ENCODE data around the gene DLG5.
A peak's percentile ranks its signal among the peaks of the same experiment; 100 is the strongest.

Gene DLG5

GRCh38 chr10:77969114-77969513 lies 42.6 kb upstream of the DLG5 start:
- Histone ChIP-seq H3K9me3 (peaks cover 8% of the 10 kb centered on the region), H4K20me1 (no peaks in the 10 kb centered on the region), H3K9ac (no peak overlapping the region), H3K36me3 (no peaks in the 10 kb centered on the region), H3K4me1 (peaks cover 27% of the 10 kb centered on the region), H3K4me2 (no peak overlapping the region), H3K4me3 (no peak overlapping the region), H3K27me3 (no peaks in the 10 kb centered on the region), H3K27ac (no peak overlapping the region)
- TF ChIP-seq Cebpa-rat (IDR thresholded peaks at IDR 0.05) = no peak

- Histone ChIP-seq H3K4me2 (peak overlapping the region; percentile 43), H3K9ac (no peak overlapping the region), H3K36me3 (no peaks in the 10 kb centered on the region), H3K9me3 (peaks cover 17% of the 10 kb centered on the region), H3K4me1 (peaks cover 27% of the 10 kb centered on the region), H3K4me3 (no peak overlapping the region), H3K27me3 (no peaks in the 10 kb centered on the region), H4K20me1 (no peaks in the 10 kb centered on the region), H3K27ac (no peak overlapping the region)
- no peak for TF ChIP-seq Cebpa-rat (IDR thresholded peaks at IDR 0.05)
Observed at GRCh38 chr10:77967611-77968022, 41.1 kb upstream of the DLG5 start.

GRCh38 chr10:77965294-77965693 lies 38.7 kb upstream of the DLG5 start:
- H3K27ac ChIP-seq = no peak overlapping the region
- H3K4me1 ChIP-seq = peaks cover 17% of the 10 kb centered on the region
- no peaks in the 10 kb centered on the region for H3K36me3 ChIP-seq
- TF ChIP-seq Cebpa-rat (IDR thresholded peaks at IDR 0.05) = no peak
- no peak overlapping the region for H3K4me3 ChIP-seq
- no peaks in the 10 kb centered on the region for H3K27me3 ChIP-seq
- peaks cover 17% of the 10 kb centered on the region for H3K9me3 ChIP-seq
- no peak overlapping the region for H3K4me2 ChIP-seq
- H3K9ac ChIP-seq = no peak overlapping the region
- no peaks in the 10 kb centered on the region for H4K20me1 ChIP-seq

GRCh38 chr10:77964811-77965210 lies 38.3 kb upstream of the DLG5 start:
- Histone ChIP-seq H4K20me1 (no peaks in the 10 kb centered on the region), H3K9me3 (peaks cover 17% of the 10 kb centered on the region)
- no peak for TF ChIP-seq Cebpa-rat (IDR thresholded peaks at IDR 0.05)

GRCh38 chr10:77963901-77964300 lies 37.3 kb upstream of the DLG5 start:
- Histone ChIP-seq H3K4me1 (peaks cover 17% of the 10 kb centered on the region), H3K4me3 (no peak overlapping the region), H3K36me3 (no peaks in the 10 kb centered on the region), H3K9ac (no peak overlapping the region), H3K9me3 (peaks cover 23% of the 10 kb centered on the region), H3K27ac (no peak overlapping the region), H4K20me1 (no peaks in the 10 kb centered on the region), H3K27me3 (no peaks in the 10 kb centered on the region), H3K4me2 (no peak overlapping the region)
- no peak for TF ChIP-seq Cebpa-rat (IDR thresholded peaks at IDR 0.05)

More at GRCh38 chr10:77964811-77965210, 38.3 kb upstream of the DLG5 start:
- no peaks in the 10 kb centered on the region for H3K36me3 ChIP-seq
- no peak overlapping the region for H3K9ac ChIP-seq
- H3K4me1 ChIP-seq = peaks cover 17% of the 10 kb centered on the region
- no peak overlapping the region for H3K27ac ChIP-seq
- no peak overlapping the region for H3K4me2 ChIP-seq
- H3K27me3 ChIP-seq = no peaks in the 10 kb centered on the region
- no peak overlapping the region for H3K4me3 ChIP-seq

GRCh38 chr10:77962350-77963146 lies 36.0 kb upstream of the DLG5 start:
- H3K36me3 ChIP-seq = no peaks in the 10 kb centered on the region
- no peak overlapping the region for H3K4me3 ChIP-seq
- H3K27me3 ChIP-seq = no peaks in the 10 kb centered on the region
- no peak overlapping the region for H3K4me2 ChIP-seq
- peaks cover 23% of the 10 kb centered on the region for H3K9me3 ChIP-seq
- H4K20me1 ChIP-seq = no peaks in the 10 kb centered on the region
- no peak overlapping the region for H3K9ac ChIP-seq
- H3K27ac ChIP-seq = no peak overlapping the region
- no peak for TF ChIP-seq Cebpa-rat (IDR thresholded peaks at IDR 0.05)
- H3K4me1 ChIP-seq = peaks cover 13% of the 10 kb centered on the region

GRCh38 chr10:77961668-77962067 lies 35.1 kb upstream of the DLG5 start:
- Histone ChIP-seq H3K9ac (no peak overlapping the region), H3K4me1 (peaks cover 5% of the 10 kb centered on the region), H3K27me3 (no peaks in the 10 kb centered on the region), H3K4me3 (no peak overlapping the region), H4K20me1 (no peaks in the 10 kb centered on the region), H3K9me3 (peaks cover 23% of the 10 kb centered on the region), H3K4me2 (no peak overlapping the region), H3K36me3 (no peaks in the 10 kb centered on the region), H3K27ac (no peak overlapping the region)
- TF ChIP-seq Cebpa-rat (IDR thresholded peaks at IDR 0.05) = no peak

GRCh38 chr10:77960829-77961329 lies 34.3 kb upstream of the DLG5 start:
- TF ChIP-seq Cebpa-rat (IDR thresholded peaks at IDR 0.05) = no peak
- no peak overlapping the region for H3K27ac ChIP-seq
- peaks cover 19% of the 10 kb centered on the region for H3K9me3 ChIP-seq
- H3K27me3 ChIP-seq = no peaks in the 10 kb centered on the region
- H3K4me1 ChIP-seq = no peaks in the 10 kb centered on the region
- no peak overlapping the region for H3K9ac ChIP-seq
- no peaks in the 10 kb centered on the region for H4K20me1 ChIP-seq
- H3K4me2 ChIP-seq = no peak overlapping the region
- H3K36me3 ChIP-seq = no peaks in the 10 kb centered on the region
- H3K4me3 ChIP-seq = no peak overlapping the region

GRCh38 chr10:77959887-77960455 lies 33.4 kb upstream of the DLG5 start:
- Histone ChIP-seq H3K9ac (no peak overlapping the region), H3K9me3 (peaks cover 19% of the 10 kb centered on the region), H3K4me2 (no peak overlapping the region), H4K20me1 (no peaks in the 10 kb centered on the region), H3K4me3 (no peak overlapping the region), H3K36me3 (no peaks in the 10 kb centered on the region), H3K27me3 (no peaks in the 10 kb centered on the region), H3K27ac (no peak overlapping the region), H3K4me1 (no peaks in the 10 kb centered on the region)
- no peak for TF ChIP-seq Cebpa-rat (IDR thresholded peaks at IDR 0.05)

- no peak for TF ChIP-seq Cebpa-rat (IDR thresholded peaks at IDR 0.05)
- H3K36me3 ChIP-seq = no peaks in the 10 kb centered on the region
- H3K27me3 ChIP-seq = no peaks in the 10 kb centered on the region
- no peaks in the 10 kb centered on the region for H4K20me1 ChIP-seq
- H3K4me1 ChIP-seq = no peaks in the 10 kb centered on the region
- no peak overlapping the region for H3K9ac ChIP-seq
- no peak overlapping the region for H3K4me2 ChIP-seq
- peaks cover 18% of the 10 kb centered on the region for H3K9me3 ChIP-seq
- no peak overlapping the region for H3K4me3 ChIP-seq
- no peak overlapping the region for H3K27ac ChIP-seq
Observed at GRCh38 chr10:77959384-77959783, 32.8 kb upstream of the DLG5 start.
